NCI-H1436 (cell line): ENCODE measurements around the gene SLC30A7.
"Not testable (repeated sequence)": the region's sequence is repeated elsewhere in the genome, so short reads cannot be mapped to it uniquely, and the experiment has no call there.

Source experiments
- DNase-seq: peaks from one replicate; lab custom pipeline; 2025; lab: John Stamatoyannopoulos, UW

The SLC30A7 gene

GRCh38 chr1:100895540-100896480 is at the start of gene SLC30A7:
Gene SLC30A7, plus strand, starts transcription at chr1:100896090. Its CDS starts 173 bp downstream, at chr1:100896263.
- DNase-seq: peak; percentile 83

- no peak for DNase-seq
Measured at GRCh38 chr1:100847361-100848082, 48.4 kb upstream of the SLC30A7 start.

GRCh38 chr1:100851726-100852125 is 44.2 kb upstream of the SLC30A7 start:
- no peak for DNase-seq

- no peak for DNase-seq
Measured at GRCh38 chr1:100852976-100853375, 42.9 kb upstream of the SLC30A7 start.

GRCh38 chr1:100855116-100855515 is 40.8 kb upstream of the SLC30A7 start:
- DNase-seq: not testable (repeated sequence)

GRCh38 chr1:100860397-100860991 is 35.4 kb upstream of the SLC30A7 start:
- no peak for DNase-seq

- DNase-seq: no peak
Measured at GRCh38 chr1:100861379-100861778, 34.5 kb upstream of the SLC30A7 start.

- DNase-seq: no peak
Measured at GRCh38 chr1:100862591-100862990, 33.3 kb upstream of the SLC30A7 start.

- DNase-seq: no peak
Measured at GRCh38 chr1:100866041-100866900, 29.6 kb upstream of the SLC30A7 start.

- no peak for DNase-seq
Measured at GRCh38 chr1:100866901-100867206, 29.0 kb upstream of the SLC30A7 start.

GRCh38 chr1:100868364-100868995 is 27.4 kb upstream of the SLC30A7 start:
- no peak for DNase-seq

GRCh38 chr1:100869996-100870395 is 25.9 kb upstream of the SLC30A7 start:
- DNase-seq: no peak

- no peak for DNase-seq
Measured at GRCh38 chr1:100874433-100874832, 21.5 kb upstream of the SLC30A7 start.

GRCh38 chr1:100875228-100875627 is 20.7 kb upstream of the SLC30A7 start:
- peak; percentile 45 for DNase-seq

- DNase-seq: no peak
Measured at GRCh38 chr1:100876291-100876690, 19.6 kb upstream of the SLC30A7 start.

GRCh38 chr1:100879422-100879821 is 16.5 kb upstream of the SLC30A7 start:
- no peak for DNase-seq

GRCh38 chr1:100881687-100882086 is 14.2 kb upstream of the SLC30A7 start:
- no peak for DNase-seq

- DNase-seq: no peak
Measured at GRCh38 chr1:100882698-100883097, 13.2 kb upstream of the SLC30A7 start.

- DNase-seq: no peak
Measured at GRCh38 chr1:100883963-100884362, 11.9 kb upstream of the SLC30A7 start.

- DNase-seq: not testable (repeated sequence)
Measured at GRCh38 chr1:100889007-100889406, 6.9 kb upstream of the SLC30A7 start.

- DNase-seq: not testable (repeated sequence)
Measured at GRCh38 chr1:100889869-100890482, 5.9 kb upstream of the SLC30A7 start.
